Stimulated activated CD8-positive, alpha-beta memory T cell treated with anti-CD3 and anti-CD28 coated beads, Interleukin-4, amount 100 ng/mL, for 24 hours (primary cell): ENCODE data around the gene CHCHD1.
"Not testable (repeated sequence)": the region's sequence is repeated elsewhere in the genome, so short reads cannot be mapped to it uniquely, and the experiment has no call there.

Experiments
- DNase-seq: peaks from one replicate; pipeline ENCODE4 v3.0.0-alpha.2; 2020; ENCODE audit warnings: low read depth

Gene CHCHD1

DNA sequence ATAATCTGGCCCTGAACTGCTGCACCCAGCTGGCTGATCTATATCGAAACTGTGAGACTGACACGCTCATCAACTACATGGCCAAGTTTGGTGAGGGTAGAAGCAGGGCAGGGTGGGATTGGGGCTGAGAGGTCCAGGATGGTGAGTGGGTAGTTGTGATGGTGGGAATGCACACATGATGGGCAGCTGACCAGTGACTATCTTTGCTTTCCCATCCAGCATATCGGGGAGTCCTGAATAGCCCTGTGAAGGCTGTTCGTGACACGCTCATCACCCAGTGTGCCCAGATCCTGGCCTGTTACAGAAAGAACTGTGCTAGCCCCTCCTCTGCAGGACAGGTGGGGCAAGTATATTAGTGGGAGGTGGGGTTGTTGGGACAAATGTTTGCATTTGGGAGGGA is 12.5 kb upstream of the CHCHD1 start:
- no peak for DNase-seq

DNA sequence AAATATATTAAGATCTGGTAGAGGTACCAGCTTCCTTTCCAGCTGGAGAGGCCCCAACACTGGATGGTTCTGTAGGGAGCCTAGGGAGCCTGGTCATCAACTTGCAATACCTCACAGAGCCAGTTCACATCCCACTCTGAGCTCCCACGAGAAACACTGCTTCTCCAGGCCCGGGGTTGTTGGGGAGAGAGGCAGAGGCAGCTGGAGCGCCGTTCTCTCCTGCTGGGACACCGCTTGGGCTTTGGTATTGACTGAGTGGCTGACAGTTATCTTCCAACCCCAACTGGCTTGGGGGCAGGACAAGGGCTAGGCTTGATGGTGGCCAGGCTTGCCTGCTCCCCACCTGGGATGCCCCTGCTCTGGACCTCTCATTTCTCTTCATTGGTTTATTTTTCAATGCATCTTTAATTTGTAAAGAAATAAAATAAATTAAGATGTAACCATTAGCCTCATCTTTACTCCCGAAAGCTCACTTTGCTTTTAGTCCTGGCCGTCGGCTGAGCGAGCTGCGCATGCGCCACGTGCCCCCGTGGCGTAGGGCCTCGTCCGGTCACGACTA is 10.0 kb upstream of the CHCHD1 start:
- peak; percentile 69 for DNase-seq

DNA sequence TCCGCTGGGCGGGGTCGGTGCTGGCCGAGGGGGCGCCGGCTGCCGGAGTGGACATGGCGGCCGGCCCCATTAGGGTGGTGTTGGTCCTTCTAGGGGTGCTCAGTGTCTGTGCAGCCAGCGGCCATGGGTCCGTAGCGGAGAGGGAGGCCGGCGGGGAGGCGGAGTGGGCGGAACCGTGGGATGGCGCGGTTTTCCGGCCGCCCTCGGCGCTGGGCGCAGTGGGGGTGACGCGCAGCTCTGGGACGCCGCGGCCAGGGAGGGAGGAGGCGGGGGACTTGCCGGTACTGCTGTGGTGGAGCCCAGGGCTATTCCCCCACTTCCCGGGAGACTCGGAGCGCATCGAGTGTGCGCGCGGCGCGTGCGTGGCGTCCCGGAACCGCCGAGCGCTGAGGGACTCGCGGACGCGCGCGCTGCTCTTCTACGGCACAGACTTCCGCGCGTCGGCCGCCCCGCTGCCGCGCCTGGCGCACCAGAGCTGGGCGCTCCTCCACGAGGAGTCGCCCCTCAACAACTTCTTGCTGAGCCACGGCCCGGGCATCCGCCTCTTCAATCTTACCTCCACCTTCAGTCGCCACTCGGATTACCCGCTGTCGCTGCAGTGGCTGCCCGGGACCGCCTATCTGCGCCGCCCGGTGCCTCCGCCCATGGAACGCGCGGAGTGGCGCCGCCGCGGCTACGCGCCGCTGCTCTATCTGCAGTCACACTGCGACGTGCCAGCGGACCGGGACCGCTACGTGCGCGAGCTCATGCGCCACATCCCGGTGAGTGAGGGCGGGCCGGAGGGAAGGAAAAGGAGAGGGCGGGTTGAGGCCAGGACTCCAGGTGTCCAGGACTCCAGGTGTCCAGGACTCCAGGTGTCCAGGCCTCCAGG is 9.3 kb upstream of the CHCHD1 start:
- peak; percentile 75 for DNase-seq

- DNase-seq, result no peak
These were observed 8.5 kb upstream of the CHCHD1 start for GRCh38 chr10:73773152-73773879.

- DNase-seq, result no peak
These were observed 7.2 kb upstream of the CHCHD1 start for GRCh38 chr10:73774637-73775036.

GRCh38 chr10:73779018-73779417 is 2.8 kb upstream of the CHCHD1 start:
- no peak for DNase-seq

GRCh38 chr10:73779539-73780197 is 2.2 kb upstream of the CHCHD1 start:
- DNase-seq, result no peak

DNA sequence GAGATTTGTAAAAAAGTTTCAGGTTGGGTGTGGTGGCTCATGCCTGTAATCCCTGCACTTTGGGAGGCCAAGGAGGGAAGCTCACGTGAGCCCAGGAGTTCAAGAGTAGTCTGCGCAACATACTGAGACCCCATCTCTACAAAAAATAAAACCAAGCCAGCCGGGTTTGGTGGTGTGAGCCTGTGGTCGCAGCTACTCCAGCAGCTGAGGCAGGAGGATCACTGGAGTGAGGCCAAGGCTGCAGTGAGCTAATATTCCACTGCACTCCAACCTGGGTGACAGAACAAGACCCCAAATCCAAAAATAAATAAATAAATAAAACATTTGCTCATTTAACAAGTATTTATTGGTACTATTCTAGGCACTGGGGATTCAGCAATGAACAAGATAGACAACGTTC is 1.5 kb upstream of the CHCHD1 start:
- no peak for DNase-seq

DNA sequence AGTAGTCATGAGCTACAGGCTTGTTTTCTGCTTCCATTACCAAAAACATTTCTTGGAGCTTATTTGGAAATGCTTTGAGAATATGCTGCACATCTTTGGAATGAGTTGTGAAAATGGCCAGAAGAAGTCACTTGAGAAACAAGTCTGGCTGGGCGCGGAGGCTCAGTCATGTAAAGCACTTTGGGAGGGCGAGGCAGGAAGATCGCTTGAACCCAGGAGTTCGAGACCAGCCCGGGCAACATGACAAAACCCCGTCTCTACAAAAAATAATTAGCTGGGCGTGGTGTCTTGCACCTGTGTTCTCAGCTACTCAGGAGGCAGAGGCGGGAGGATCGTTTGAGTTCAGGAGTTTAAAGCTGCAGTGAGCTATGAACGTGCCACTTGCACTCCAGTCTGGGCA is 882 bp upstream of the CHCHD1 start:
- no peak for DNase-seq

DNA sequence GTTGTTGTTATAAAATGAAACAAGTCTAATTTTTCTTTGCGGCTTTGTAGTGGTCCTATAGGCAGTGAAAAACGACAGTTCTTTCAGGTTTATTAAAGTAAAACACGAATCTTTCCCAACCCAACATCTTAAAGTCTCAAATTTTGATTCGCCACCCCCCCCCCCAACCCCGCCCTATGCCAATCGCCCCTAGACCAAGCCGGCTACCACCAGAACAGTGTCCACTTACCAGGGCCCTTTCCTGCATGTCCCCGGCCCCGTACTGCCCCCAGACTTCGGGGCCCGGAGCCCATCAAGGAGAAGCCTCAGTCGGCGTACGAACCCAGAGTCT is 335 bp upstream of the CHCHD1 start:
- no peak for DNase-seq

GRCh38 chr10:73782749-73783085 is 869 bp downstream of the CHCHD1 start:
- DNase-seq, result no peak

GRCh38 chr10:73785211-73785720 is 3.4 kb downstream of the CHCHD1 start, which contains the start of gene ZSWIM8:
ZSWIM8 (plus strand) TSS chr10:73785606; CDS start chr10:73785879, 273 bp downstream.
- DNase-seq, result peak; percentile 76

GRCh38 chr10:73785721-73786511 is 4.1 kb downstream of the CHCHD1 start:
- DNase-seq, result peak; percentile 16

DNA sequence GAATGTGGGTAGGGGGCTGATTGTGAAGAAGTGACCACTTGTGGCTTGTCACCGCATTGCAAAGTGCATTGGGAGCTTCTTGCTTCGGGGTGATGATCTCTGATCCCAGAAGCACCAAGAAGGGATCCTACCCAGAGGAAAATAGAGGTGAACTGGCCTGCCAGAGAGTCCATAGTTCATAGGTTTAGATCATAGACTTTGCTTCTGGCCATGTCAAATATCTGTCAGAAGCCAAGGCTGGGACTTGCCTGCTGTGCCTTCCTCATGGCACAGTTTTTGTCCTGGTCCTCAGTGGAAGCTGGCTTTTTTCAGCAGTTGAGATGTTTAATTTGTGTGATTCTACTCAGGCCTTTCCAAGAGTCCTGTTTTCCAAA is 4.7 kb downstream of the CHCHD1 start:
- DNase-seq, result no peak

DNA sequence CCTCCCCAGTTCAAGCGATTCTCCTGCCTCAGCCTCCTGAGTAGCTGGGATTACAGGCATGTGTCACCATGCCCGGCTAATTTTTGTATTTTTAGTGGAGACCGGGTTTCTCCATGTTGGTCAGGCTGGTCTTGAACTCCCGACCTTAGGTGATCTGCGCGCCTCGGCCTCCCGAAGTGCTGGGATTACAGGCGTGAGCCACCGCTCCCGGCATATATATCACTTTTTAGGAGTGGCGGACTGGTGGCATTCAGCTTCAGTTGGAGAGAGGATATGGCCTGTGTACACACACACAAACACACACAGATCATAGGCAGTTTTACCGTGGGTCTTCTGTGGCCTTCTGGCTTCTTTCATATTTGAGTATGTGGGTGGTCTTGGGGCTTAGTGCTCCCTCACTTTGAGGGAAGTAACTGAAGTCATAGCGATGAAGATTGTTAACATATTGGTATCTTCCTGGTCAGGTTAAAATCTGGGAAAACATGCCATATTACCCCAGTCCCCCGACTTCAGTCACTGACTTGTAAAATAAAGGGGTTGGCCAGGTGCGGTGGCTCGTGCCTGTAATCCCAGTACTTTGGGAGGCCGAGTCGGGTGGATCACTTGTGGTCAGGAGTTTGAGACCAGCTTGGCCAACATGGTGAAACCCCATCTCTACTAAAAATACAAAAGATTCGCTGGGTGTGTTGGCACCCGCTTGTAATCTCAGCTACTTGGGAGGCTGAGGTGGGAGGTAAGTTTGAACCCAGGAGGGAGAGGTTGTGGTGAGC is 5.4 kb downstream of the CHCHD1 start:
- DNase-seq, result not testable (repeated sequence)

DNA sequence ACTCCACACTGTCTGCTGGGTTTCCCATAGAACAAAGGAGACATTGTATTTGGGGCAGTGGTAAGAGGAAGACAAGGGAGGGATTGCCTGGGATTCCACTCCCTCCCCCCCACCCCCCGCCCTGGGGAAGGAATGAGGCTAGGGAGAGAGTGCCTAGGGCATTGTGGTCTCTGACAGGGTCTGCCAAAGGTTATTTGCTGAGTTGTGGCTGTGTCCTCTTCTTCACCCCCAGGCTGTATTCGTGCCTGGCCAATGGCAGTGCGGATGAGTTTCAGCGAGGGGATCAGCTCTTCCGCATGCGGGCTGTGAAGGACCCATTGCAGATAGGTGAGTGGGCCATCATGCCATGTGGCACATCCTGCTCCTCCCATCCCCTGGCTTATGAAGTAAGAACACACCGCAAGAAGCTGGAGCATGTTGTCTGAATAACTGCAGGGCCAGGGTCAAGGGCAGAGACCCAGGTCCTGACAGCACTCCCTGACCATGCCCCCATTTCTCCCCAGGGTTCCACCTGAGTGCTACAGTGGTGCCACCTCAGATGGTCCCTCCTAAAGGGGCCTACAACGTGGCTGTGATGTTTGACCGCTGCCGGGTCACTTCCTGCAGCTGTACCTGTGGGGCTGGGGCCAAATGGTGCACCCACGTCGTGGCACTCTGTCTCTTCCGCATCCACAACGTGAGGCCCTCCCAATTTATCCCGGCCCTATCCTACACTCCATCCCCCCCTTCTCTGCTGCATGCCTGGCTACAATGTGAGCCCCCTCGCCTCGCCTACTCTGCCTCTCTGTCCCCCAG is 7.2 kb downstream of the CHCHD1 start:
- no peak for DNase-seq

GRCh38 chr10:73789659-73790055 is 7.8 kb downstream of the CHCHD1 start:
- DNase-seq, result no peak

GRCh38 chr10:73790886-73791625 is 9.2 kb downstream of the CHCHD1 start:
- no peak for DNase-seq

DNA sequence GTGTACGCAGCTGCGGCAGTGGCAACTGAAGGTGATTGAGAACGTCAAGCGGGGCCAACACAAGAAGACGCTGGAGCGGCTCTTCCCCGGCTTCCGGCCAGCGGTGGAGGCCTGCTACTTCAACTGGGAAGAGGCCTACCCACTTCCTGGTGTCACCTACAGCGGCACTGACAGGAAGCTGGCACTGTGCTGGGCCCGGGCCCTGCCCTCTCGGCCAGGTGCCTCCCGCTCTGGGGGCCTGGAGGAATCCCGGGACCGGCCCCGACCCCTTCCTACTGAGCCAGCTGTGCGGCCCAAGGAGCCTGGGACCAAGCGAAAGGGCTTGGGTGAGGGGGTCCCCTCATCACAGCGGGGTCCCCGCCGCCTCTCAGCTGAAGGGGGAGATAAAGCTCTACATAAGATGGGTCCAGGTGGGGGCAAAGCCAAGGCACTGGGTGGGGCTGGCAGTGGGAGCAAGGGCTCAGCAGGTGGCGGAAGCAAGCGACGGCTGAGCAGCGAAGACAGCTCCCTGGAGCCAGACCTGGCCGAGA is 10.1 kb downstream of the CHCHD1 start:
- no peak for DNase-seq
